GM10266 (cell line): Measurements from ENCODE around the gene ANGPTL5.

Source experiments
- DNase-seq: peaks from one replicate; pipeline ENCODE4 v3.0.0; 2012; ENCODE audit errors: extremely low spot score
- TF ChIP-seq, protein P1 (sequence below): IDR thresholded peaks from 2 replicates; pipeline ENCODE4 v1.5.1; 2012; ENCODE audit warnings: mild to moderate bottlenecking, low read depth; ENCODE audit not compliant: control insufficient read depth, insufficient read depth; ENCODE audit errors: missing control alignments

ANGPTL5 gene

DNA sequence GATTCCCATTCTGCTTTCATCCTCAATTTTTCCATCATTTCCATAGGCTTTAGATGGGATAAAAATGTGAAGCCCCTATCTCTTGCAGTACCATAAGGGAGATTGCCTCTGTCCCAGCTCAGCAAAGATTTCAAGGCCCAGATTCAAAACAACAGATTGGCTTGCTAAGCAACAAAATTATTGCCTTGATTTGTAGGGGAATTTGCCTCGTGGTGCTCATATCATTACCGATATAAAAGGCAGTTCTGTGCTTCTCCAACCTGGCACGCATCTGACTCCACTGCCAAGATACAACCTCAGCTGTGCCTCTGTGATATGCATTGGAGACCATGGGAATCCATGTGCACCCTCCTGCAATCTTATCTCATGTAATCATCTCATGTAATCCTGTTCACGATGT lies 26.6 kb downstream of the ANGPTL5 start:
- DNase-seq: no peak
- TF ChIP-seq, protein P1, sequence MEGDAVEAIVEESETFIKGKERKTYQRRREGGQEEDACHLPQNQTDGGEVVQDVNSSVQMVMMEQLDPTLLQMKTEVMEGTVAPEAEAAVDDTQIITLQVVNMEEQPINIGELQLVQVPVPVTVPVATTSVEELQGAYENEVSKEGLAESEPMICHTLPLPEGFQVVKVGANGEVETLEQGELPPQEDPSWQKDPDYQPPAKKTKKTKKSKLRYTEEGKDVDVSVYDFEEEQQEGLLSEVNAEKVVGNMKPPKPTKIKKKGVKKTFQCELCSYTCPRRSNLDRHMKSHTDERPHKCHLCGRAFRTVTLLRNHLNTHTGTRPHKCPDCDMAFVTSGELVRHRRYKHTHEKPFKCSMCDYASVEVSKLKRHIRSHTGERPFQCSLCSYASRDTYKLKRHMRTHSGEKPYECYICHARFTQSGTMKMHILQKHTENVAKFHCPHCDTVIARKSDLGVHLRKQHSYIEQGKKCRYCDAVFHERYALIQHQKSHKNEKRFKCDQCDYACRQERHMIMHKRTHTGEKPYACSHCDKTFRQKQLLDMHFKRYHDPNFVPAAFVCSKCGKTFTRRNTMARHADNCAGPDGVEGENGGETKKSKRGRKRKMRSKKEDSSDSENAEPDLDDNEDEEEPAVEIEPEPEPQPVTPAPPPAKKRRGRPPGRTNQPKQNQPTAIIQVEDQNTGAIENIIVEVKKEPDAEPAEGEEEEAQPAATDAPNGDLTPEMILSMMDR: no peak

DNA sequence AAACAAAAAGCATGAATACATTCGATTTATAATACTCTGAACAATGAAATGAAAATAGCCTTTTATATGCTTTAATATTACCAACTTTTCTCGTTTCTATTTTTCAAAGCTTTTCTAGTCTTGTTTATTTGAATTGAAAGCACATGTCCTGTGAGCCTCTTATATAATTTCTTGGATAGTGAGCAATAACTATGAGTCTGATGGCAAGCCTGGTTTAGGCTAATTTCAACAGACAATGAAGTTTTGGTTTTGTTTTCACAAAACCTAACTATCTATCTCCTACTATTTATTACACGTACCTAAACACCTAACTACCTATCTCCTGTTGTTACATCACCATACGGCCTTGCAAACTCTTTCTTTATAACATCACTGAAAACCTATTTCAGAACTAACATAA lies 30.7 kb downstream of the ANGPTL5 start:
- DNase-seq: no peak
- TF ChIP-seq, protein P1: no peak

DNA sequence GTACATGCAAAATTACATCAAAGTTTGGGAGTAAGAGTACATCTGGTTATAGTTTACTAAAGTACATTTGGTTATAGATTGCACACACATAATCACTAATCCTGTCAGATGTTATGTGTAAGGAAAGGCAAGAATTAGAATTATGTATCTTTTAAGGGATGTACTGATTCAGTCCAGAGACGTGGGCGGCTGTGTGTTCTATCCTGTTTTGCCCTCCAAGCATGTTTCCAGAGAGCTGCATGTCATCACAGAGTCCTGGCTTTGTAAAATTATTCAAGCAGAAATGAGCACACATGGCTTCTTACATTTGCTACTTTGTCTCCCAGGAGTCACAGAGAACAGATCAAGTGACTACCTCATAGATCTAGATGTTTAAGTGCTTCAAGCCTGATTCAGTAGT lies 34.7 kb downstream of the ANGPTL5 start:
- no peak for DNase-seq
- TF ChIP-seq, protein P1: no peak

DNA sequence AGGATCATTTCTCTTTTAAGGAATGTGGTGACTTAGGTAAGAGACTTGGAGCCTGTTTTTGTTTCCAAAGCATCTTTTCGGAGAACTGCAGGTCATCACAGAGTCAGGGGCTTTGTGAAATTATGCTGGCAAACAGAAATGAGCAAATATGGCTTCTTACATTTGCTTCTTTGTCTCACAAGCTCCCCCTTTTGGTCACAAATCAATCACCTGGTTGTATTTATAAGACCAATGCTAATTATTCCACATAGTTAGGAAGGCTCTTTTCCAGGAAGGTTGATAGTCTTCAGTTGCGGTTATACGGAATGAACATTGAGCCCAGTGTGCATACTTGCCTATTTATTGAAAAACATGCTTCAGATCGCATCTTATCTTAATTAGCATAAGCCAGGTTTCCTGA lies 36.1 kb downstream of the ANGPTL5 start:
- DNase-seq: no peak
- TF ChIP-seq, protein P1: peak; percentile 41

DNA sequence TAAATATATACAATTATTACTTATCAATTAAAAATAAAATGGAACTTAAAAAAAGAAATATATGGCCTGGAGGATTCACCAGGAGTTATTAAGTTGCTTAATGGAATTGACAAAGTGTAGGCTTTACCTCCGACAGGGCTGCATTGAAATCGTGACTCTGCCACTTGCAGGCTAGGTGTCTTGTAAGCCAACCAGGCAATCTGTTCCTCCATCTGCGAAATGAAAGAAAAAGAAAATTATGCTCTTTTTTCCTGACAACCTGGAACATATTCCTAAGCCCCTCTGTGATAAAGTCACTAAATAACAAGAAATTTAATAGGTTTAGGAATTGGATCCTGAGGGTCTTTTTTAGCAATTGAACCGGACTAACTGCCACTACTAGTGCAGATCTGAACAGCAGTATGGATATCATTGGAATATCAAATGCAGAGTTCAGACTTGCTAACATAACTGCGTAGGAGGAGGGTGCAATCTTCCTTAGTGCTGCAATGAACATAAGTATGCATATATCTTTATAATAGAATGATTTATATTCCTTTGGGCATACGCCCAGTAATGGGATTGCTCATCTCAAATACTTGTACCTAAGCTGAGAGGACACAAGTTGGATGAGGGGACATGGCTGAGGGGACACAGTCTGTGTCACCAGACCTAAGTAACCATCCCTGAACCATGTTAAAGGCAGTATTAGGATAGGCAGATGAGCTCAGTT lies 44.0 kb downstream of the ANGPTL5 start:
- DNase-seq: no peak
- TF ChIP-seq, protein P1: no peak

DNA sequence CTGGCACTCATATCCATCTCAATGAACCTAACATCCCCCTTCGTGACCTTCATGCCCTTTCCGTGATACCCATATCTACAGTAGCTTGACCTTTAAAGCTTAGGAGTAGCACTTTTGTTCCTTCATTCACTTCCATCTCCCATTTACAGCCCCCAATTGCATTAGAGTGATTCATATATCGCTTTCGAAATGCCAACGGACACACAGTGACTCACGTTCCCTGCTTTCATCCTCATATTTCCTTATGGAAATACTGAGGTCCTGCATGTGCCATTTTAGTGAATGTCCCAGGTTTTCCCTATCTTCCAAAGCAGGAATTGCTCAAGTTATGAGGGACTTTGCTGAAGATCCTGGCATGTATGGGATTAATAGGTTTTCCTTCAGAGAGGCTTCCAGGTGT lies 45.8 kb downstream of the ANGPTL5 start:
- no peak for DNase-seq
- TF ChIP-seq, protein P1: no peak

DNA sequence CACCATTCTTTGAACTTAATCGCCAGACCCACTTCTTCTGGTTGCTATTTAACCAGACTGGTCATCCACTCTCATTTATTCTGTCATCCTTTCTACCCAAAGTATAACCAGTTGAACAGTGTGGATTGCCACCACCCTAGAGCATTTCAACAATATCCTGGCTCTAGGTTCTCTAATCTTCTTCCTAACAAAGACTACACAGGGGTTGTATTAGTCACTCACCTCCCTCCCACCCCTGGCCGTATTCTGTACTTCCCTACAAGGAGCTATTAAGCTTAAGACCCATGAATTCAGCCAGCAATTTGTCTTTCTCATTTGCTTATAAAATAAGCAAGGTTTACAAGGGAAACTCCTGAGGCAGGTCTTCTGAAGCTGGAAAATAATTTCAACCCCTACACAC lies 48.4 kb downstream of the ANGPTL5 start:
- TF ChIP-seq, protein P1: no peak
- no peak for DNase-seq
